Sciatic nerve (tissue), 2 donors: ENCODE measurements around the gene HCAR1. TPM values are rescaled to one million over a fixed set of nuclear protein-coding genes. Genes with fewer than 3 reads are reported as not detected.
"Not testable (repeated sequence)": the region's sequence is repeated elsewhere in the genome, so short reads cannot be mapped to it uniquely, and the experiment has no call there.

Experiments used
- ATAC-seq: fragments of 200-7000 bp; cut with Tn5 transposase; one replicate; pipeline ENCODE4 v1.9.1; 2020; ENCODE audit warnings: mild to moderate bottlenecking, moderate library complexity
- DNase-seq: peaks from one replicate; pipeline ENCODE4 v3.0.0-alpha.2; 2020; ENCODE audit warnings: low spot score
- intact Hi-C: fragments of 100-400 bp; cut with DNase I; formaldehyde crosslinking; loops from one replicate; pipeline ENCODE4 v1.14.2; 2022
- total RNA-seq: library from RNA; stranded (reverse); fragmentation: NEBNext Ultra II Directional; extraction: Animal tissue kit (Norgen Biotek cat#: 25700); gene quantifications from one replicate; pipeline ENCODE4 v1.2.1, GENCODE V29; 2021
- donor health status: DM: no; HTN: no; CAD: no.
- donor health status: DM: no; HTN: no; CAD: no.

The HCAR1 gene
- 1.4 TPM for total RNA-seq

GRCh38 chr12:122730215-122731014 lies at the start of gene HCAR1:
TSS of gene HCAR1 (minus strand) at chr12:122730844. CDS start at chr12:122730339, 505 bp downstream.
- ATAC-seq (peak; percentile 88), DNase-seq (peak; percentile 62)
- intact Hi-C loops, result no loop called here

- intact Hi-C loops, result no loop called here
- ATAC-seq, result no peak
- no peak for DNase-seq
Observed at GRCh38 chr12:122757568-122757967, 26.9 kb upstream of the HCAR1 start.

GRCh38 chr12:122754790-122755189 lies 24.1 kb upstream of the HCAR1 start:
- intact Hi-C loops, result loop anchor here (5.0 kb wide), 1 partner anchor 117 kb away; no protein-coding TSS in a partner anchor
- ATAC-seq (no peak), DNase-seq (no peak)

GRCh38 chr12:122753319-122753650 lies 22.6 kb upstream of the HCAR1 start:
- ATAC-seq (no peak), DNase-seq (no peak)
- intact Hi-C loops, result loop anchor here (5.0 kb wide), 1 partner anchor 116 kb away; no protein-coding TSS in a partner anchor

- intact Hi-C loops, result loop anchor here (5.0 kb wide), 1 partner anchor 115 kb away; no protein-coding TSS in a partner anchor
- peak; percentile 99 for ATAC-seq
- DNase-seq, result peak; percentile 99
Observed at GRCh38 chr12:122752464-122753318, 22.0 kb upstream of the HCAR1 start, which contains the start of gene DENR. TSS of gene DENR (plus strand) at chr12:122752824. CDS start at chr12:122753702, 878 bp downstream.

GRCh38 chr12:122750781-122751515 lies 20.3 kb upstream of the HCAR1 start:
- not testable (repeated sequence) for DNase-seq, ATAC-seq
- intact Hi-C loops, result loop anchor here (5.0 kb wide), 1 partner anchor 114 kb away; no protein-coding TSS in a partner anchor

GRCh38 chr12:122749569-122750332 lies 19.1 kb upstream of the HCAR1 start:
- no peak for ATAC-seq
- no peak for DNase-seq
- intact Hi-C loops, result loop anchor here (5.0 kb wide), 1 partner anchor 112 kb away; no protein-coding TSS in a partner anchor

- no peak for ATAC-seq
- no peak for DNase-seq
- intact Hi-C loops, result no loop called here
Observed at GRCh38 chr12:122747224-122748135, 16.8 kb upstream of the HCAR1 start.

GRCh38 chr12:122743895-122744525 lies 13.4 kb upstream of the HCAR1 start:
- ATAC-seq (peak; percentile 50), DNase-seq (peak; percentile 15)
- intact Hi-C loops, result no loop called here

GRCh38 chr12:122740351-122740750 lies 9.7 kb upstream of the HCAR1 start:
- no peak for ATAC-seq
- intact Hi-C loops, result no loop called here
- DNase-seq, result no peak

- ATAC-seq, result no peak
- intact Hi-C loops, result no loop called here
- DNase-seq, result no peak
Observed at GRCh38 chr12:122738571-122738970, 7.9 kb upstream of the HCAR1 start.

GRCh38 chr12:122732611-122733010 lies 2.0 kb upstream of the HCAR1 start:
- DNase-seq (no peak), ATAC-seq (no peak)
- intact Hi-C loops, result no loop called here

- peak; percentile 6 for DNase-seq
Observed at GRCh38 chr12:122732170-122732569, 1.5 kb upstream of the HCAR1 start.

GRCh38 chr12:122729583-122730214 lies 945 bp downstream of the HCAR1 start:
- ATAC-seq (no peak), DNase-seq (no peak)
- intact Hi-C loops, result no loop called here

More at GRCh38 chr12:122732170-122732569, 1.5 kb upstream of the HCAR1 start:
- intact Hi-C loops, result no loop called here
- ATAC-seq, result no peak

GRCh38 chr12:122726080-122726558 lies 4.5 kb downstream of the HCAR1 start:
- ATAC-seq, result no peak
- intact Hi-C loops, result no loop called here

GRCh38 chr12:122725452-122726079 lies 5.1 kb downstream of the HCAR1 start:
- intact Hi-C loops, result no loop called here
- DNase-seq (no peak), ATAC-seq (no peak)

More at GRCh38 chr12:122726080-122726558, 4.5 kb downstream of the HCAR1 start:
- DNase-seq, result no peak
